Body of pancreas (tissue), 4 donors: ENCODE results near the gene IFT57.

Experiments
- CTCF ChIP-seq, 7 experiments: fragments of 450-650 bp in 4 of 7; fragments of 200-600 bp in 3 of 7; sonication (generic) in 3 of 7; IDR thresholded peaks; one replicate each; pipeline ENCODE4 v1.5.1; 2016 to 2019; ENCODE audit warnings: antibody characterized with exemption in 7 of 7
- POLR2A ChIP-seq, 3 donors: fragments of 450-650 bp; IDR thresholded peaks; one replicate each; pipeline ENCODE4 v1.6.1; 2016; ENCODE audit warnings: antibody characterized with exemption in 3 of 3, mild to moderate bottlenecking in 2 of 3

GRCh38 chr3:108181172-108181571, 41.1 kb downstream of the IFT57 start:
- TF ChIP-seq POLR2A (IDR thresholded peaks at IDR 0.05) (no peak), CTCF (IDR thresholded peaks at IDR 0.05) (no peak)
